GM12872 (cell line): ENCODE measurements around the gene ZBTB47.

Experiments
- TF ChIP-seq, protein P1 (sequence below): IDR thresholded peaks from 3 replicates; pipeline ENCODE4 v1.5.1; 2011; ENCODE audit warnings: low read depth, mild to moderate bottlenecking, low read length, moderate library complexity; ENCODE audit not compliant: insufficient read depth

The ZBTB47 gene

DNA sequence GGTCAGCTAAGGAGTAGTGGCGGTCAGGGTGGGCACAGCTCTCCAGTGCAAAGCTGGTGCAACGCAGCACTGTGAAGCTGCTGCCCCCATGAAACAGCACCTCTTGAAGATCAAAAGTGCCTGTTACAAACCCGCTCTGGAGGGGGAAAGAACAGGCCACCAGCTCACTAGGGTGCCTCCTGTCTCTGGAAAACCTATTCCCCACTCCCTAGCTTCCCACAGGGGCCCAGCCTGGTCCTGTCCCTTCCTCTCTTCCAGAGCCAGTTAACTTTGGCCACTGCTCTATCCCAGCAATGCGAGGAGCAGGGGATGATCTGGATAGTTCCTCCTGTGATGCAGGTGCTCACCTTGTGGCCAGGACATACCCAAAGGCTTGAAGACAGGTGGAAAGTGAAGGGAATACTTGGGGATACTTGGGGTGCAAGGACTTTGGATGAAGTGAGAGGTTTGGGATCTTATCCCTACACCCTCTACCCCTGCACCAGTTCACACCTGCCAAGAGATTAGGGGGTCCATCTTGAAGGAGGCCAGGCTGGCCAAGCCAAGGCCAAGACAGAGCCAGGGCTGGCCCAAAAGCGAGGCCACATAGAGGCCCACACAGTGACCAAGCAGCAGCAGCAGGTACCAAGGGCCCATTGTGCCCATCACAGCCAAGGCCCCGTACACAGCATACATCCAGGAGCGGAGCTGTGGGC, 44.9 kb downstream of the ZBTB47 start:
- TF ChIP-seq, protein P1, sequence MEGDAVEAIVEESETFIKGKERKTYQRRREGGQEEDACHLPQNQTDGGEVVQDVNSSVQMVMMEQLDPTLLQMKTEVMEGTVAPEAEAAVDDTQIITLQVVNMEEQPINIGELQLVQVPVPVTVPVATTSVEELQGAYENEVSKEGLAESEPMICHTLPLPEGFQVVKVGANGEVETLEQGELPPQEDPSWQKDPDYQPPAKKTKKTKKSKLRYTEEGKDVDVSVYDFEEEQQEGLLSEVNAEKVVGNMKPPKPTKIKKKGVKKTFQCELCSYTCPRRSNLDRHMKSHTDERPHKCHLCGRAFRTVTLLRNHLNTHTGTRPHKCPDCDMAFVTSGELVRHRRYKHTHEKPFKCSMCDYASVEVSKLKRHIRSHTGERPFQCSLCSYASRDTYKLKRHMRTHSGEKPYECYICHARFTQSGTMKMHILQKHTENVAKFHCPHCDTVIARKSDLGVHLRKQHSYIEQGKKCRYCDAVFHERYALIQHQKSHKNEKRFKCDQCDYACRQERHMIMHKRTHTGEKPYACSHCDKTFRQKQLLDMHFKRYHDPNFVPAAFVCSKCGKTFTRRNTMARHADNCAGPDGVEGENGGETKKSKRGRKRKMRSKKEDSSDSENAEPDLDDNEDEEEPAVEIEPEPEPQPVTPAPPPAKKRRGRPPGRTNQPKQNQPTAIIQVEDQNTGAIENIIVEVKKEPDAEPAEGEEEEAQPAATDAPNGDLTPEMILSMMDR = no peak

DNA sequence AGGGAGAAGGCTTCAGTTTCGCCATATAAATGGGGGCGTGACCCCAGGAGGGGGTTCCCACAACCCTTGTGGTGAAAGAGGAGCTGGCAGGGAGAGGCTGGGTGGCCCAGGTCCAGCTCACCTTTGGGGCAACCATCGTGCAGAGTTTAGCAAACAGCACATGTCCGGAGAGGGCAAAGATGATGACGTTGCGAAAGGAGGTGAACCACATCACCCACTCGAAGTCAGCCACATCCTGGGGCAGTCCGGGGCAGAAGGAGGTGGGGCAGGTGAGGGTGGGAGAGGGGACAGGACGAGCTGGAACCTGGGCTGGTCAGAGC, 45.4 kb downstream of the ZBTB47 start:
- TF ChIP-seq, protein P1 = no peak

DNA sequence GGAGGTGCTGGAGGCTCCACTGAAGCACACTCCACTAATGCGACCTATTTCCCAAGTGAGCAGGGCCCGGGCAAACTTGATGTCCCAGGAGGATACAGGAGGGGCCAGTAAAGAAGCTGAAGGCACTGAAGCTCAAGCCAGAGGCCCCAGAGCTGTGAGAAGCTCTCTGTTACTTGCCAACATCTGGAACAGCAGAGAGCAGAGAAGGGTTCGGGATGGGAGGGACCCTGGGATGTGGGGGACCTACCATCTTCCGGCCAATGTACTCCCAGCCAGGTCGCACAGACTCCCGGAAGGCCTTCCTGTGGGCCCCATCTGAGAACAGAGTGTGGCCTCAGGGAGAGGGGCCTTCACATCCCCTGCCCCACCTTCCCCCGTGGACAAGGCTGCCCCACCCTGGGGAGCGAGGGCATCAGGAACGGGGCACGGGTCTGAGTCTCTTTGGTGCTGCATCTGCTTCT, 46.0 kb downstream of the ZBTB47 start:
- TF ChIP-seq, protein P1 = no peak

DNA sequence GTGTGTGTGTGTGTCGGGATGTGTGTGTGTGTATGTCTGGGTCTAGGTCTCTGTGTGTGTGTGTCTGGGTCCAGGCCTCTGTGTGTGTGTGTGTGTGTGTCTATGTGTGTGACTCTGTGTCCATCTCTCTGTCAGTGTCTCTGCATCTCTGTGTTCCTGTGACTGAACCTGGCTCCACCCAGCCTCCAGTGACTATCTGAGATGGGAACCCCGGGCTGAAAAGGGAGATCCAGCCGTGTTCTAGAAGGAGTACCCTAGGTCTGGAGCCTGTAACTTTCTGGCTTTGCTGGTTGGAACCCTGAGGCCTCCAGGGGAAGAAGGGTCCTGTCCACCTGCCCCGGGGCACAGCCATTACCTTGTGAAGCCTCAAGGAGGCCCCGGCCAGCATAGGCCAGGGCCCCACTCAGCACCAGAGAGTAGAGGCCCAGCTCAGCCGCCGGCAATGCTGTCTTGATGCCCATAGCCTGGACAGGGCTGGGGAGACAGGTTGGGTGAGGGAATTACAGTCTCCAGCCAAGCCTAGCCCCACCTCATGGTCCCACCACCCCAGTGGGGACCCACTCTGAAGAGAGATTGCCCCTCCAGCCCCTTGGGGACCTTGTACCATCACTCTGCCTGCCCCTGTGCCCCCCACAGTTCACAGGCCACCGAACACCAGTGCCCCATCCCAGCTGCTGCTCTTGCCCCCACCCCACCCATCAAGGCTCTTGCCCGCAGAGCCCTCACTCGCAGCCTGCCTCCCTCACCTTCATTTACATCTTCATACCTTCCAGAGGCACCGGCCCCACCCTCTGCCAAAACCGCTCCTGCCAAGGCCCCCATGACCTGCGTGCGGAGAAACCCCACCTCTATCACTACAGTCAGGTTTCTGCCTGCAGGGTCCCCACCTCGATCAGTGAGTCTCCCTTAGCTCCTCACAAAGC, 47.1 kb downstream of the ZBTB47 start:
- TF ChIP-seq, protein P1 = no peak

DNA sequence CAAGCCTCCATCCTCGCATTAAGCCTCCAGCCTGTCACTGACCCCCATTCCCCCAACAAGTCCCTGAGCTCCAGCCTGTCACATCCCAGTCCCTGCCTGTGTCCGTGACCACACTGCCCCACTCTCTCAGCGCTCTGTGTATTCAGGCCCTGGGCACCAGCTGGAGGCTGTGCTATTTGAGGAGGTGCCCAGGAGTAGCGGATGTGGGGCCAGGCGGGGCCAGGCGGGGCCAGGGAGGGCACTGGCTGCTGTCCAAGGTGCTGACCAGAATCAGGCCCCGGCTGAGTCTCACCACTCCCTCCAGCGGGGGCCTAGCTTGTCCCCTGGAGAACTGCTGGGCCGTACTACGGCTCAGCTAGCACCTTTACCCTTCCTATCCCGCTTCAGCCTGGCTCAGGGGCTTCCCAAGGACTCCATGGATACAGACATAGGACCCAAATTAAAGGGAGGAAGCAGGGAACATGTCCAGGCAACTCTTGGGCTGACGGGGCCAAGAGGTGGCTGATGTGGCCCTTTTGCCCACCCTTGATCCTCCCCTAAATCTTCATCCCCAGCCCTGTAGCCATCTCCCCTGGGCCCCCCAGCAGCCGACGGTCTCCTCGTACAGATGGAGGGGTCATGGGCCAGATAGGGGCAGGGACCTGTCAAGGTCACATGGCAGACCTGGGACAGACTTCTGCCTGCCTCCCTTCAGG, 48.0 kb downstream of the ZBTB47 start:
- TF ChIP-seq, protein P1 = no peak

DNA sequence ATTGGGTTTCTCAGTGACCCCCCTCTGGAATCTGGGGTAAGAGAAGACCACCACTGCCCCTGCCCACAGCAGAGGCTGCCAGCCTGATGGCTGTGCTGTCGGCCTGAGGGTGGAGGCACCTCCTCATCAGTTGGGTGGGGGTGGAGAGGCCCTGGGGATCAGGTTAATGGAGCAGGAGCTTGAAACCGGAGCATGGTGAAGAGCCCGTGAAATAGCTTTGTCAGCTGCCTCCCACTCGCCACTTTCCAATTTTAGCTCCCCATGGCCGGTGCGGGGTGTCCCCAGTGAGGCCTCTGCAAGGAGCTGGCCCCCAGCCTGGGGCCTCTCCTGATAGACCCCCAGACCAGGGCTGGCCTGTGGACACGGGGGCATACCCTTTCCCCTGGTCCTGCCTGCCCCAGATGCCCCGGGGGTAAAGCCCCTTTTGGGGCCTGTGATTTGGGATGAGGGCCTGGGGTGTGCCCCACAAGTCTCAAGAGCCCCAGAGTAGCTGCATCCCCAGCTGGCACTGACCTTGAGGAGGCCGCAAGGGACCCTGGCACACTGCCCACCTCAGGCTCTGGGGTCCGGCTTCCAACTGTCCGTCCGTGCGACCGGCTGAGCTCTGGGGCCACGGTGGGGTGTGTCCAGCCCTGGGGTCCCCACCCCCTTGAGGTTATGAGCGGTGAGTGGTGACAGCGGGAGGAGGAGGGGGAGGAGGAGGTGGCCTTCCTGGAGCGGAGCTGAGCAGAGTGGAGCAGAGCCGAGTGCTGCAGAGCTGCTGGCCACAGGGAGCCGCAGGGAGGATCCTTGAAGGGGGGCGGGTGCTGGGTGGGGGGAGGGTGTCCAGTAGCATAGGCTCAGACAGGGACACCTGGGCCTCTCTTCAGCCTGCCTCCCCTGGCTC, 48.8 kb downstream of the ZBTB47 start, which contains the start of gene HHATL:
Gene HHATL, minus strand, starts transcription at position 733 of the 886 bp plus-strand sequence. CDS start 1,972 bp downstream, outside the sequence.
- TF ChIP-seq, protein P1 = no peak
